KMS-11 (cell line): Measurements from ENCODE around the gene SPON2.

Experiments
- H2AFZ ChIP-seq: fragments of 200-600 bp; sonication (generic); 2 replicates; pipeline ENCODE4 v1.6.1; 2016; ENCODE audit warnings: antibody characterized with exemption, mixed run types, low read depth
- H3K27ac ChIP-seq: fragments of 200-600 bp; sonication (generic); 2 replicates; pipeline ENCODE4 v1.6.1; 2016; ENCODE audit warnings: mild to moderate bottlenecking, mixed run types
- H3K27me3 ChIP-seq: fragments of 200-600 bp; sonication (generic); 2 replicates; pipeline ENCODE4 v1.6.1; 2017; ENCODE audit warnings: mild to moderate bottlenecking, low read depth, mixed run types, moderate library complexity; ENCODE audit not compliant: insufficient read depth
- H3K36me3 ChIP-seq: fragments of 200-600 bp; sonication (generic); 2 replicates; pipeline ENCODE4 v1.6.1; 2017; ENCODE audit warnings: mild to moderate bottlenecking, mixed run types; ENCODE audit not compliant: insufficient read depth
- H3K4me1 ChIP-seq: fragments of 200-600 bp; sonication (generic); 2 replicates; pipeline ENCODE4 v1.6.1; 2016; ENCODE audit warnings: mild to moderate bottlenecking, low read depth, mixed run types; ENCODE audit not compliant: poor library complexity, severe bottlenecking
- H3K4me2 ChIP-seq: fragments of 200-600 bp; sonication (generic); 2 replicates; pipeline ENCODE4 v1.7.0; 2016; ENCODE audit warnings: mild to moderate bottlenecking, mixed run types
- H3K4me3 ChIP-seq: fragments of 200-600 bp; sonication (generic); IDR thresholded peaks from 2 replicates; pipeline ENCODE4 v1.6.1; 2017; ENCODE audit warnings: low read depth, low read length, mixed read lengths; ENCODE audit not compliant: insufficient read depth
- H3K79me2 ChIP-seq: fragments of 200-600 bp; sonication (generic); 2 replicates; pipeline ENCODE4 v1.6.1; 2016; ENCODE audit warnings: low read depth, mixed run types; ENCODE audit not compliant: insufficient read depth
- H3K9ac ChIP-seq: fragments of 200-600 bp; sonication (generic); 2 replicates; pipeline ENCODE4 v1.6.1; 2016; ENCODE audit warnings: mild to moderate bottlenecking, mixed run types
- H4K20me1 ChIP-seq: fragments of 200-600 bp; sonication (generic); 2 replicates; pipeline ENCODE4 v1.6.1; 2016; ENCODE audit warnings: mild to moderate bottlenecking, mixed run types; ENCODE audit not compliant: insufficient read depth
- CTCF ChIP-seq: fragments of 200-600 bp; sonication (generic); conservative IDR thresholded peaks from 2 replicates; pipeline ENCODE4 v1.6.1; 2017; ENCODE audit warnings: low read depth, mild to moderate bottlenecking, antibody characterized with exemption, low read length, moderate library complexity, mixed read lengths

SPON2 gene

GRCh38 chr4:1201851-1202525 is 29.6 kb upstream of the SPON2 start:
- TF ChIP-seq CTCF, result no peak
- Histone ChIP-seq H2AFZ (no peak overlapping the region), H3K79me2 (no peaks in the 10 kb centered on the region), H3K36me3 (no peaks in the 10 kb centered on the region), H3K4me2 (peak overlapping the region; percentile 68), H4K20me1 (no peaks in the 10 kb centered on the region), H3K27ac (peak overlapping the region; percentile 88), H3K4me1 (peaks cover 41% of the 10 kb centered on the region), H3K27me3 (no peaks in the 10 kb centered on the region), H3K9ac (peak overlapping the region; percentile 71; the same call in 1 of the 2 replicates), H3K4me3 (peak overlapping the region; percentile 13)

- Histone ChIP-seq H3K27ac (peak overlapping the region; percentile 88), H3K9ac (peak overlapping the region; percentile 71), H2AFZ (peak overlapping the region; percentile 49; the same call in 1 of the 2 replicates), H3K4me3 (peak overlapping the region; percentile 51), H3K4me2 (peak overlapping the region; percentile 71), H3K27me3 (no peaks in the 10 kb centered on the region), H4K20me1 (no peaks in the 10 kb centered on the region), H3K79me2 (no peaks in the 10 kb centered on the region), H3K4me1 (peaks cover 41% of the 10 kb centered on the region), H3K36me3 (no peaks in the 10 kb centered on the region)
- no peak for TF ChIP-seq CTCF
Measured at GRCh38 chr4:1200425-1201035, 28.1 kb upstream of the SPON2 start.

GRCh38 chr4:1199556-1200331 is 27.4 kb upstream of the SPON2 start:
- H3K27me3 ChIP-seq, result no peaks in the 10 kb centered on the region
- H3K36me3 ChIP-seq, result no peaks in the 10 kb centered on the region
- H3K79me2 ChIP-seq, result no peaks in the 10 kb centered on the region
- H3K9ac ChIP-seq, result no peak overlapping the region
- H3K4me2 ChIP-seq, result no peak overlapping the region
- no peak overlapping the region for H2AFZ ChIP-seq
- TF ChIP-seq CTCF, result no peak
- H3K4me3 ChIP-seq, result no peak overlapping the region
- H3K4me1 ChIP-seq, result peaks cover 41% of the 10 kb centered on the region
- H3K27ac ChIP-seq, result no peak overlapping the region
- H4K20me1 ChIP-seq, result no peaks in the 10 kb centered on the region

GRCh38 chr4:1198098-1198844 is 25.9 kb upstream of the SPON2 start:
- H2AFZ ChIP-seq, result no peak overlapping the region
- H4K20me1 ChIP-seq, result no peaks in the 10 kb centered on the region
- no peak overlapping the region for H3K9ac ChIP-seq
- H3K27ac ChIP-seq, result no peak overlapping the region
- no peaks in the 10 kb centered on the region for H3K79me2 ChIP-seq
- H3K4me2 ChIP-seq, result no peak overlapping the region
- H3K4me1 ChIP-seq, result peaks cover 26% of the 10 kb centered on the region
- no peak for TF ChIP-seq CTCF
- no peaks in the 10 kb centered on the region for H3K36me3 ChIP-seq
- H3K4me3 ChIP-seq, result no peak overlapping the region
- H3K27me3 ChIP-seq, result no peaks in the 10 kb centered on the region
